Left lung (tissue), 10 donors: Measurements from ENCODE around the gene VEGFD. TPM values are rescaled to one million over a fixed set of nuclear protein-coding genes. Genes with fewer than 3 reads are reported as not detected.
A peak's percentile ranks its signal among the peaks of the same experiment; 100 is the strongest.
"Not testable (repeated sequence)": the region's sequence is repeated elsewhere in the genome, so short reads cannot be mapped to it uniquely, and the experiment has no call there.

Experiments
- ATAC-seq: fragments of 200-7000 bp; cut with Tn5 transposase; one replicate; pipeline ENCODE4 v1.9.1; 2020; ENCODE audit warnings: moderate library complexity
- DNase-seq, 4 donors: peaks; one replicate each; pipeline ENCODE4 v3.0.0-alpha.2; 2013 to 2020
- H3K27ac ChIP-seq, 2 donors: fragments of 200-600 bp; sonication (generic) in 1 of 2; one replicate each; pipeline versions ENCODE4 v1.5.0 to v1.8.0; 2020 to 2021
- H3K27me3 ChIP-seq, 2 donors: fragments of 200-600 bp; sonication (generic) in 1 of 2; one replicate each; pipeline versions ENCODE4 v1.5.0 to v1.8.0; 2020 to 2021
- H3K36me3 ChIP-seq, 2 donors: fragments of 200-600 bp; sonication (generic) in 1 of 2; one replicate each; pipeline versions ENCODE4 v1.5.0 to v1.8.0; 2020 to 2021
- H3K4me1 ChIP-seq, 2 donors: fragments of 200-600 bp; one replicate each; pipeline ENCODE4 v1.8.0; 2021
- H3K4me3 ChIP-seq, 2 donors: fragments of 200-600 bp; sonication (generic) in 1 of 2; one replicate each; pipeline versions ENCODE4 v1.5.0 to v1.8.0; 2020 to 2021; ENCODE audit warnings: mild to moderate bottlenecking in 1 of 2
- H3K9me3 ChIP-seq, 2 donors: fragments of 200-600 bp; sonication (generic) in 1 of 2; one replicate each; pipeline versions ENCODE4 v1.5.0 to v1.8.0; 2020 to 2021
- CTCF ChIP-seq, 2 donors: fragments of 200-600 bp; sonication (generic) in 1 of 2; IDR thresholded peaks; one replicate each; pipeline versions ENCODE4 v1.5.0 to v1.8.0; 2021; ENCODE audit warnings: antibody characterized with exemption in 2 of 2
- intact Hi-C, 2 donors: fragments of 100-400 bp; cut with DNase I; formaldehyde crosslinking; loops; one replicate each; pipeline versions ENCODE4 v1.11.2 to v1.14.2; 2022
- polyA plus RNA-seq, 6 donors: library from polyadenylated mRNA; unstranded; fragments of 120-200 nt; gene quantifications; one replicate each; pipeline ENCODE4 v1.2.1, GENCODE V29; 2013; ENCODE audit not compliant: insufficient read length in 6 of 6
- total RNA-seq, 2 donors: library from RNA; stranded (reverse); fragmentation: NEBNext Ultra II Directional; extraction: Animal tissue kit (Norgen Biotek cat#: 25700); gene quantifications; one replicate each; pipeline ENCODE4 v1.2.1, GENCODE V29; 2021
- donor health status: DM: no; HTN: yes; CAD: no.
- donor health status: DM: no; HTN: no; CAD: no.

The VEGFD gene
- total and polyA plus RNA-seq, 8 donors, result 6.2 to 68.4 (median 44.5) TPM

- Histone ChIP-seq H3K36me3 (no peaks in the 10 kb centered on the region), H3K27ac (no peak overlapping the region), H3K4me3 (no peak overlapping the region), H3K4me1 (no peaks in the 10 kb centered on the region), H3K9me3 (no peaks in the 10 kb centered on the region), H3K27me3 (no peaks in the 10 kb centered on the region)
- no peak for ATAC-seq
- intact Hi-C loops, result no loop called here
- TF ChIP-seq CTCF (IDR thresholded peaks at IDR 0.05), result no peak
- no peak for DNase-seq
Measured at GRCh38 chrX:15319075-15319474, 65.1 kb downstream of the VEGFD start.

- Histone ChIP-seq H3K9me3 (no peaks in the 10 kb centered on the region), H3K4me1 (no peaks in the 10 kb centered on the region), H3K4me3 (no peak within 1 kb of the TSS), H3K27ac (no peak within 1 kb of the TSS), H3K36me3 (no peaks in the 10 kb centered on the region), H3K27me3 (no peaks in the 10 kb centered on the region)
- no peak for ATAC-seq
- DNase-seq, result no peak
- TF ChIP-seq CTCF (IDR thresholded peaks at IDR 0.05), result no peak
- intact Hi-C loops, result no loop called here
Measured at GRCh38 chrX:15315509-15315908, 68.7 kb downstream of the VEGFD start, which contains the start of gene ASB11. ASB11 (minus strand) TSS chrX:15315640; CDS start chrX:15315605, 35 bp downstream.

GRCh38 chrX:15314472-15314871, 69.7 kb downstream of the VEGFD start:
- TF ChIP-seq CTCF (IDR thresholded peaks at IDR 0.05), result no peak
- Histone ChIP-seq H3K9me3 (no peaks in the 10 kb centered on the region), H3K4me3 (no peak overlapping the region), H3K27ac (no peak overlapping the region), H3K36me3 (no peaks in the 10 kb centered on the region), H3K4me1 (no peaks in the 10 kb centered on the region), H3K27me3 (no peaks in the 10 kb centered on the region)
- no peak for ATAC-seq
- DNase-seq, result no peak
- intact Hi-C loops, result no loop called here

- intact Hi-C loops, result no loop called here
- Histone ChIP-seq H3K9me3 (no peaks in the 10 kb centered on the region), H3K27me3 (no peaks in the 10 kb centered on the region), H3K27ac (peak overlapping the region; percentile 39 to 58), H3K4me1 (no peaks in the 10 kb centered on the region), H3K36me3 (no peaks in the 10 kb centered on the region), H3K4me3 (no peak overlapping the region)
- TF ChIP-seq CTCF (IDR thresholded peaks at IDR 0.05), result no peak
- ATAC-seq (peak; percentile 15), DNase-seq (no peak)
Measured at GRCh38 chrX:15311119-15311518, 73.1 kb downstream of the VEGFD start.

- intact Hi-C loops, result no loop called here
- Histone ChIP-seq H3K27me3 (no peaks in the 10 kb centered on the region), H3K36me3 (no peaks in the 10 kb centered on the region), H3K9me3 (no peaks in the 10 kb centered on the region), H3K27ac (peak overlapping the region; percentile 58 to 75), H3K4me3 (no peak overlapping the region), H3K4me1 (no peaks in the 10 kb centered on the region)
- no peak for TF ChIP-seq CTCF (IDR thresholded peaks at IDR 0.05)
- DNase-seq (peak in 3 of 4 donors; percentile 39 to 92 (median 92)), ATAC-seq (peak; percentile 83)
Measured at GRCh38 chrX:15310117-15310516, 74.1 kb downstream of the VEGFD start.

GRCh38 chrX:15305899-15306298, 78.3 kb downstream of the VEGFD start:
- H3K4me3 ChIP-seq, DNase-seq, H3K9me3 ChIP-seq, H3K4me1 ChIP-seq, H3K27ac ChIP-seq, H3K36me3 ChIP-seq, intact Hi-C loops, ATAC-seq, H3K27me3 ChIP-seq: not testable (repeated sequence)
